ENCODE results near the gene C1QL2. TPM values are rescaled to one million over a fixed set of nuclear protein-coding genes. Genes with fewer than 3 reads are reported as not detected.

Gene C1QL2
- total RNA-seq, 2 donors from 2014 or later: not detected

- Histone ChIP-seq H3K4me3 (no peak overlapping the region), H3K4me1 (no peaks in the 10 kb centered on the region), H3K36me3 (no peaks in the 10 kb centered on the region), H3K9me3 (no peaks in the 10 kb centered on the region), H3K27ac (no peak overlapping the region), H3K9ac (ENCODE audit: low read depth in 2 of 2, low read length in 2 of 2) (no peak overlapping the region), H3K27me3 (peaks cover 34% of the 10 kb centered on the region)
- intact Hi-C loops (cut with DNase I): no loop called here
- TF ChIP-seq CTCF (IDR thresholded peaks at IDR 0.05): no peak
- no peak for DNase-seq
Measured at GRCh38 chr2:119160361-119160990, 1.9 kb upstream of the C1QL2 start.

GRCh38 chr2:119157850-119158511, 570 bp downstream of the C1QL2 start:
- no peak for DNase-seq
- Histone ChIP-seq H3K27ac (no peak overlapping the region), H3K9me3 (no peaks in the 10 kb centered on the region), H3K9ac (ENCODE audit: low read depth in 2 of 2, low read length in 2 of 2) (no peak overlapping the region), H3K4me3 (no peak overlapping the region), H3K36me3 (no peaks in the 10 kb centered on the region), H3K27me3 (peaks cover 42% of the 10 kb centered on the region), H3K4me1 (no peaks in the 10 kb centered on the region)
- TF ChIP-seq CTCF (IDR thresholded peaks at IDR 0.05): no peak
- intact Hi-C loops (cut with DNase I): no loop called here

- H3K27ac ChIP-seq: no peak overlapping the region
- no peak overlapping the region for H3K9ac ChIP-seq (ENCODE audit: low read depth in 2 of 2, low read length in 2 of 2)
- H3K27me3 ChIP-seq: peaks cover 42% of the 10 kb centered on the region
- TF ChIP-seq CTCF (IDR thresholded peaks at IDR 0.05): no peak
- H3K4me3 ChIP-seq: no peak overlapping the region
- H3K9me3 ChIP-seq: no peaks in the 10 kb centered on the region
- H3K4me1 ChIP-seq: no peaks in the 10 kb centered on the region
- intact Hi-C loops (cut with DNase I): no loop called here
- no peak for DNase-seq
- H3K36me3 ChIP-seq: no peaks in the 10 kb centered on the region
Measured at GRCh38 chr2:119156891-119157773, 1.4 kb downstream of the C1QL2 start.

- DNase-seq: no peak
- H3K36me3 ChIP-seq: no peaks in the 10 kb centered on the region
- no peak overlapping the region for H3K9ac ChIP-seq (ENCODE audit: low read depth in 2 of 2, low read length in 2 of 2)
- no peaks in the 10 kb centered on the region for H3K4me1 ChIP-seq
- peaks cover 42% of the 10 kb centered on the region for H3K27me3 ChIP-seq
- intact Hi-C loops (cut with DNase I): no loop called here
- no peaks in the 10 kb centered on the region for H3K9me3 ChIP-seq
- H3K27ac ChIP-seq: no peak overlapping the region
- TF ChIP-seq CTCF (IDR thresholded peaks at IDR 0.05): no peak
- H3K4me3 ChIP-seq: no peak overlapping the region
Measured at GRCh38 chr2:119156105-119156890, 2.3 kb downstream of the C1QL2 start.

GRCh38 chr2:119155633-119156032, 2.9 kb downstream of the C1QL2 start:
- no peak for DNase-seq
- no peak for TF ChIP-seq CTCF (IDR thresholded peaks at IDR 0.05)
- Histone ChIP-seq H3K4me1 (no peaks in the 10 kb centered on the region), H3K9ac (ENCODE audit: low read depth in 2 of 2, low read length in 2 of 2) (no peak overlapping the region), H3K4me3 (no peak overlapping the region), H3K36me3 (no peaks in the 10 kb centered on the region), H3K27ac (no peak overlapping the region), H3K9me3 (no peaks in the 10 kb centered on the region), H3K27me3 (peaks cover 42% of the 10 kb centered on the region)
- intact Hi-C loops (cut with DNase I): no loop called here
